OCI-LY1 (cell line): ENCODE measurements around the gene UBTD2.

Experiments used
- H2AFZ ChIP-seq: fragments of 200-600 bp; sonication (generic), shearing (Covaris generic); 2 replicates; pipeline ENCODE4 v1.6.0; 2014; ENCODE audit warnings: antibody characterized with exemption, mild to moderate bottlenecking, low read length
- H3F3A ChIP-seq: fragments of 200-600 bp; sonication (generic), shearing (Covaris generic); 2 replicates; pipeline ENCODE4 v1.6.0; 2014; ENCODE audit warnings: mild to moderate bottlenecking, antibody characterized with exemption, low read length, moderate library complexity; ENCODE audit not compliant: insufficient read depth
- H3K27ac ChIP-seq: fragments of 200-600 bp; sonication (generic); 2 replicates; pipeline ENCODE4 v1.5.1; 2014; ENCODE audit warnings: low read length, mixed run types, mild to moderate bottlenecking, low read depth; ENCODE audit not compliant: poor library complexity, severe bottlenecking
- H3K27me3 ChIP-seq: fragments of 200-600 bp; sonication (generic); 2 replicates; pipeline ENCODE4 v1.6.0; 2014; ENCODE audit warnings: antibody characterized with exemption, mild to moderate bottlenecking, low read length, moderate library complexity; ENCODE audit not compliant: insufficient read depth
- H3K36me3 ChIP-seq: fragments of 200-600 bp; sonication (generic); 2 replicates; pipeline ENCODE4 v1.6.1; 2014; ENCODE audit warnings: mild to moderate bottlenecking, antibody characterized with exemption, low read length, moderate library complexity, mixed read lengths; ENCODE audit not compliant: insufficient read depth
- H3K4me1 ChIP-seq: fragments of 200-600 bp; sonication (generic); 2 replicates; pipeline ENCODE4 v1.5.1; 2014; ENCODE audit warnings: mild to moderate bottlenecking, low read length, moderate library complexity; ENCODE audit not compliant: insufficient read depth, severe bottlenecking
- H3K4me2 ChIP-seq: fragments of 200-600 bp; sonication (generic), shearing (Covaris generic); 2 replicates; pipeline ENCODE4 v1.6.1; 2014; ENCODE audit warnings: low read length
- H3K4me3 ChIP-seq: fragments of 200-600 bp; sonication (generic); 2 replicates; pipeline ENCODE4 v1.5.1; 2014; ENCODE audit warnings: low read length, low read depth, mild to moderate bottlenecking, mixed read lengths; ENCODE audit not compliant: poor library complexity, severe bottlenecking
- H3K79me2 ChIP-seq: fragments of 200-600 bp; shearing (Covaris generic); 2 replicates; pipeline ENCODE4 v1.6.1; 2016; ENCODE audit warnings: mixed run types, low read length, mixed read lengths; ENCODE audit not compliant: insufficient read depth
- H3K9ac ChIP-seq: fragments of 200-600 bp; sonication (generic), shearing (Covaris generic); 2 replicates; pipeline ENCODE4 v1.6.1; 2014; ENCODE audit warnings: mild to moderate bottlenecking, low read length, mixed read lengths
- H3K9me2 ChIP-seq: fragments of 200-600 bp; sonication (generic), shearing (Covaris generic); 2 replicates; pipeline ENCODE4 v1.6.1; 2014; ENCODE audit warnings: low read depth, mild to moderate bottlenecking, low read length, mixed read lengths
- H3K9me3 ChIP-seq: fragments of 200-600 bp; shearing (Covaris generic); 2 replicates; pipeline ENCODE4 v1.6.1; 2014; ENCODE audit warnings: low read length, mixed read lengths
- H4K20me1 ChIP-seq: fragments of 200-600 bp; sonication (generic), shearing (Covaris generic); 2 replicates; pipeline ENCODE4 v1.6.0; 2016; ENCODE audit warnings: mild to moderate bottlenecking, low read length; ENCODE audit not compliant: insufficient read depth
- CTCF ChIP-seq: fragments of 200-600 bp; sonication (generic), shearing (Covaris generic); IDR thresholded peaks from 2 replicates; pipeline ENCODE4 v1.5.1; 2017; ENCODE audit warnings: mild to moderate bottlenecking, antibody characterized with exemption, low read length, moderate library complexity, mixed read lengths
- EZH2 ChIP-seq: fragments of 200-600 bp; sonication (generic), shearing (Covaris generic); IDR thresholded peaks from 2 replicates; pipeline ENCODE4 v1.8.0; 2017; ENCODE audit warnings: borderline replicate concordance, mixed run types, mild to moderate bottlenecking, antibody characterized with exemption, low read length, moderate library complexity, mixed read lengths

UBTD2 gene

DNA sequence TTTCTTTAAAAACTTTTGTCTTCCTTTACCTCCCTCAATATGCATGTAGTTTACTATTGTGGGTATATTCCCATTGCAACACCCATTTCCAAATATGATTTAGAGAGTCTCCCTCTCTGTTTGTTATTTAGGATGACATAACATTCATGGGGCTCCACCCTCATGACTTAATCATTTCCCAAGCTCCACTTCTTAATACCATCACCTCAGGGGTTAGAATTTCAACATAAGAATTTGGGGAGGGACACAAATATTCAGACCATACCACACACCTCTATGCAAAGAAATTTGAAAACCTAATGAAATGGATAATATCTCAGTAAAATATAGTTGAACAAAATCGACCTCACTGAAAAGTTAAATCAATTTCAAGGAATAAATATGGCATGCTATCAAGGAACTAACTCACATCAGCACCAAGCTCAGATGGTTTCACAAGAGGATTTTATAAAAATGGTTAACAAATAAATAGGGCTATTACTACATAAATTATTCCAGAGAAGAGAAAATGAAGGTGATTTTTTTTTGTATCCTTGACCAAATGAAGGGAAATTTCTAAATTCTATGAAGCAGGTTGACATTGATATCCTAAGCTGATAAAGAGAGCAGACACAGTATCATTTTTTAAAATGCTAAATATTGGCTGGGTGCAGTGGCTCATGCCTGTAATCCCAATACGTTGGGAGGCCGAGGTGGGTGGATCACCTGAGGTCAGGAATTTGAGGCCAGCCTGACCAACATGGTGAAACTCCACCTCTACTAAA lies 20.2 kb upstream of the UBTD2 start:
- H3K27me3 ChIP-seq = no peaks in the 10 kb centered on the region
- no peak overlapping the region for H3K4me3 ChIP-seq
- H4K20me1 ChIP-seq = no peaks in the 10 kb centered on the region
- H3K4me2 ChIP-seq = no peak overlapping the region
- no peaks in the 10 kb centered on the region for H3K36me3 ChIP-seq
- no peaks in the 10 kb centered on the region for H3K4me1 ChIP-seq
- no peak overlapping the region for H3K27ac ChIP-seq
- H3K9me2 ChIP-seq = no peaks in the 10 kb centered on the region
- H3K9me3 ChIP-seq = no peaks in the 10 kb centered on the region
- TF ChIP-seq EZH2 (no peak), CTCF (no peak)
- no peaks in the 10 kb centered on the region for H3F3A ChIP-seq
- H3K79me2 ChIP-seq = no peaks in the 10 kb centered on the region
- H3K9ac ChIP-seq = no peak overlapping the region
- H2AFZ ChIP-seq = no peak overlapping the region

DNA sequence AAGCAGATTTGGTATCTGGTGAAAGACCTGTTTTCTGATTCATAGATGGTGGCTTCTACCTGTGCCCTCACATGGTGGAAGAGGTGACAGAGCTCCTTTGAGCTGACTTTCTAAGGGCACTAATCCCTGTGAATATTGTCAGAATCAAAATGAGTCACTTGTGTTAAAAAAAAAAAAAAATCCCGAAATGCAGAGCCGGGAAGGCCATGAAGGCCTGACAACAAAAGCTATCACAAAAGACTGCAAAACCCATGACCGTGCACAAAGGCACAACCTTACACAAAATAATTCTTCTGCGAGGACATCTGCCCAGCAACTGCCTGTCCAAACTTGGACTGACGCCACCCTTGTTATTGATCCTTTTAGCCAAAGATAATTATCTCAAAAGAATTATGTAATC lies 19.6 kb upstream of the UBTD2 start:
- no peaks in the 10 kb centered on the region for H3K4me1 ChIP-seq

GRCh38 chr5:172302047-172302710 lies 18.6 kb upstream of the UBTD2 start:
- H3K9ac ChIP-seq = no peak overlapping the region
- no peaks in the 10 kb centered on the region for H3K79me2 ChIP-seq
- no peak for TF ChIP-seq CTCF
- no peaks in the 10 kb centered on the region for H3K36me3 ChIP-seq
- no peak overlapping the region for H3K4me3 ChIP-seq
- H3K4me2 ChIP-seq = no peak overlapping the region
- H3K27ac ChIP-seq = no peak overlapping the region
- H3K27me3 ChIP-seq = no peaks in the 10 kb centered on the region
- no peak overlapping the region for H2AFZ ChIP-seq
- no peaks in the 10 kb centered on the region for H3K9me3 ChIP-seq
- H3K4me1 ChIP-seq = no peaks in the 10 kb centered on the region
- no peaks in the 10 kb centered on the region for H4K20me1 ChIP-seq
- H3K9me2 ChIP-seq = no peaks in the 10 kb centered on the region
- H3F3A ChIP-seq = no peaks in the 10 kb centered on the region

More for the DNA sequence above, 19.6 kb upstream of the UBTD2 start:
- Histone ChIP-seq H3K9me2 (no peaks in the 10 kb centered on the region), H3K36me3 (no peaks in the 10 kb centered on the region), H3K27me3 (no peaks in the 10 kb centered on the region), H3K9ac (no peak overlapping the region), H4K20me1 (no peaks in the 10 kb centered on the region), H2AFZ (no peak overlapping the region), H3K79me2 (no peaks in the 10 kb centered on the region), H3K4me2 (no peak overlapping the region), H3K27ac (no peak overlapping the region), H3K9me3 (no peaks in the 10 kb centered on the region), H3K4me3 (no peak overlapping the region), H3F3A (no peaks in the 10 kb centered on the region)
- TF ChIP-seq EZH2 (no peak), CTCF (no peak)
